GM19043 (cell line): ENCODE data around the gene NKX1-1.
"Not testable (repeated sequence)": the region's sequence is repeated elsewhere in the genome, so short reads cannot be mapped to it uniquely, and the experiment has no call there.

Source experiments
- ATAC-seq: cut with Tn5 transposase; IDR thresholded peaks from one replicate; pipeline ENCODE4 v1.9.1; 2021; ENCODE audit warnings: low read depth; ENCODE audit not compliant: unreplicated experiment

The NKX1-1 gene

GRCh38 chr4:1393866-1394265 lies 12.4 kb downstream of the NKX1-1 start:
- no peak for ATAC-seq

- ATAC-seq, result not testable (repeated sequence)
Observed at GRCh38 chr4:1393363-1393762, 12.9 kb downstream of the NKX1-1 start.

- ATAC-seq, result no peak
Observed at GRCh38 chr4:1385373-1386340, 20.6 kb downstream of the NKX1-1 start.

GRCh38 chr4:1384675-1385372 lies 21.4 kb downstream of the NKX1-1 start:
- ATAC-seq, result no peak

GRCh38 chr4:1383728-1384591 lies 22.3 kb downstream of the NKX1-1 start:
- ATAC-seq, result no peak

- ATAC-seq, result no peak
Observed at GRCh38 chr4:1382776-1383727, 23.2 kb downstream of the NKX1-1 start.

GRCh38 chr4:1381944-1382541 lies 24.2 kb downstream of the NKX1-1 start:
- no peak for ATAC-seq

- no peak for ATAC-seq
Observed at GRCh38 chr4:1381181-1381621, 25.0 kb downstream of the NKX1-1 start.

GRCh38 chr4:1380368-1381151 lies 25.7 kb downstream of the NKX1-1 start:
- ATAC-seq, result no peak

GRCh38 chr4:1379801-1380331 lies 26.4 kb downstream of the NKX1-1 start:
- ATAC-seq, result no peak

GRCh38 chr4:1379351-1379781 lies 26.9 kb downstream of the NKX1-1 start:
- no peak for ATAC-seq

GRCh38 chr4:1378559-1379231 lies 27.5 kb downstream of the NKX1-1 start:
- ATAC-seq, result no peak

GRCh38 chr4:1377606-1378261 lies 28.5 kb downstream of the NKX1-1 start:
- no peak for ATAC-seq

GRCh38 chr4:1376841-1377605 lies 29.2 kb downstream of the NKX1-1 start:
- ATAC-seq, result no peak

- ATAC-seq, result no peak
Observed at GRCh38 chr4:1376391-1376840, 29.8 kb downstream of the NKX1-1 start.

GRCh38 chr4:1375761-1376322 lies 30.4 kb downstream of the NKX1-1 start:
- no peak for ATAC-seq
